IMR-90 (cell line): ENCODE results near the gene MCTP1. TPM values are rescaled to one million over a fixed set of nuclear protein-coding genes. Genes with fewer than 3 reads are reported as not detected.

ENCODE experiments used
- ATAC-seq: fragments of 200-7000 bp; cut with Tn5 transposase; 2 replicates; pipeline ENCODE4 v1.9.1; 2020; ENCODE audit warnings: low read depth, mild to moderate bottlenecking, moderate library complexity
- BruUV-seq: library from RNA; stranded (reverse); fragments of 400-500 nt; replicated peaks from 2 replicates; lab custom pipeline; 2021; lab: Mats Ljungman, UMichigan
- CTCF ChIA-PET: fragments of 300-600 bp; formaldehyde crosslinking; extraction: SDS; loops from one replicate; lab custom pipeline; 2021; ENCODE audit warnings: antibody characterized with exemption; lab: Yijun Ruan, JAX
- POLR2A ChIA-PET: fragments of 300-600 bp; sonication (Branson Sonifier 250); formaldehyde crosslinking; loops from one replicate; lab custom pipeline; 2022; ENCODE audit warnings: antibody characterized with exemption; ENCODE audit not compliant: unreplicated experiment; lab: Charles Lee
- DNase-seq: peaks from one replicate; pipeline ENCODE4 v3.0.0; 2013
- H2AFZ ChIP-seq: replicated peaks from 2 replicates; pipeline ENCODE3; 2013; ENCODE audit warnings: low read length, mild to moderate bottlenecking; ENCODE audit not compliant: poor library complexity
- H2AK5ac ChIP-seq: 2 replicates; pipeline ENCODE4 v1.6.1; 2013; ENCODE audit warnings: low read depth, low read length, inconsistent platforms
- H2AK9ac ChIP-seq: replicated peaks from 2 replicates; pipeline ENCODE3; 2013; ENCODE audit warnings: mild to moderate bottlenecking, low read depth, low read length, moderate library complexity; ENCODE audit not compliant: poor library complexity
- H2BK120ac ChIP-seq: 2 replicates; pipeline ENCODE4 v1.6.1; 2013; ENCODE audit warnings: low read depth, low read length, inconsistent platforms
- H2BK15ac ChIP-seq: 3 replicates; pipeline ENCODE4 v1.6.1; 2013; ENCODE audit warnings: low read depth, low read length, inconsistent platforms
- H2BK20ac ChIP-seq: 2 replicates; pipeline ENCODE4 v1.6.1; 2013; ENCODE audit warnings: low read depth, mild to moderate bottlenecking, inconsistent platforms, low read length, moderate library complexity
- H2BK5ac ChIP-seq: 2 replicates; pipeline ENCODE4 v1.6.1; 2013; ENCODE audit warnings: mild to moderate bottlenecking, low read depth, low read length, inconsistent platforms; ENCODE audit not compliant: poor library complexity, severe bottlenecking
- H3K14ac ChIP-seq: replicated peaks from 2 replicates; pipeline ENCODE4 v1.6.1; 2013; ENCODE audit warnings: low read depth, low read length, inconsistent platforms
- H3K18ac ChIP-seq: 2 replicates; pipeline ENCODE4 v1.6.1; 2013; ENCODE audit warnings: low read depth, low read length, control low read depth
- H3K23ac ChIP-seq: 2 replicates; pipeline ENCODE4 v1.6.1; 2013; ENCODE audit warnings: low read depth, low read length, inconsistent platforms
- H3K27ac ChIP-seq: 2 replicates; pipeline ENCODE4 v1.5.1; 2013; ENCODE audit warnings: mild to moderate bottlenecking, control low read depth, low read length; ENCODE audit not compliant: insufficient read depth
- H3K27me3 ChIP-seq: 2 replicates; pipeline ENCODE4 v1.6.1; 2013; ENCODE audit warnings: low read length; ENCODE audit not compliant: control insufficient read depth, insufficient read depth
- H3K36me3 ChIP-seq: 2 replicates; pipeline ENCODE4 v1.6.1; 2013; ENCODE audit warnings: low read length, mixed read lengths; ENCODE audit not compliant: control insufficient read depth, insufficient read depth
- H3K4ac ChIP-seq: 2 replicates; pipeline ENCODE4 v1.6.1; 2013; ENCODE audit warnings: low read depth, low read length, inconsistent platforms
- H3K4me1 ChIP-seq: 2 replicates; pipeline ENCODE4 v1.6.1; 2013; ENCODE audit warnings: low read length, mixed read lengths; ENCODE audit not compliant: control insufficient read depth, insufficient read depth
- H3K4me2 ChIP-seq: 2 replicates; pipeline ENCODE4 v1.6.1; 2013; ENCODE audit warnings: low read depth, mild to moderate bottlenecking, control low read depth, low read length, moderate library complexity
- H3K4me3 ChIP-seq: 2 replicates; pipeline ENCODE4 v1.5.1; 2013; ENCODE audit warnings: low read depth, mild to moderate bottlenecking, control low read depth, low read length, moderate library complexity; ENCODE audit not compliant: insufficient read depth
- H3K56ac ChIP-seq: 2 replicates; pipeline ENCODE4 v1.6.1; 2013; ENCODE audit warnings: low read length, inconsistent platforms; ENCODE audit not compliant: insufficient read depth; ENCODE audit errors: extremely low read depth
- H3K79me1 ChIP-seq, 2 experiments: 2 replicates each; pipeline ENCODE4 v1.6.1; 2013; ENCODE audit warnings: low read length in 2 of 2, inconsistent platforms in 1 of 2, low read depth in 1 of 2
- H3K9ac ChIP-seq: 2 replicates; pipeline ENCODE4 v1.6.1; 2013; ENCODE audit warnings: low read depth, low read length, control low read depth
- H3K9me1 ChIP-seq: 2 replicates; pipeline ENCODE4 v1.6.1; 2013; ENCODE audit warnings: low read length, inconsistent platforms; ENCODE audit not compliant: insufficient read depth
- H3K9me3 ChIP-seq: 2 replicates; pipeline ENCODE4 v1.6.1; 2013; ENCODE audit warnings: low read length; ENCODE audit not compliant: control insufficient read depth, insufficient read depth
- H4K20me1 ChIP-seq: 2 replicates; pipeline ENCODE4 v1.6.1; 2013; ENCODE audit warnings: low read length, inconsistent platforms; ENCODE audit not compliant: insufficient read depth
- H4K5ac ChIP-seq: 2 replicates; pipeline ENCODE4 v1.6.1; 2013; ENCODE audit warnings: mild to moderate bottlenecking, low read depth, low read length, control low read depth
- H4K8ac ChIP-seq, 2 experiments: 2 replicates each; pipeline ENCODE4 v1.6.1; 2013; ENCODE audit warnings: low read depth in 2 of 2, low read length in 2 of 2, control low read depth in 1 of 2, inconsistent platforms in 1 of 2
- H4K91ac ChIP-seq: 2 replicates; pipeline ENCODE4 v1.6.1; 2013; ENCODE audit warnings: low read depth, low read length, inconsistent platforms; ENCODE audit not compliant: insufficient read depth
- BHLHE40 ChIP-seq: fragments of 150-350 bp; IDR thresholded peaks from 2 replicates; pipeline ENCODE4 v1.6.1; 2016; ENCODE audit warnings: mild to moderate bottlenecking, low read depth, low read length
- ELK1 ChIP-seq: fragments of 150-350 bp; IDR thresholded peaks from 2 replicates; pipeline ENCODE4 v1.6.1; 2016; ENCODE audit warnings: low read depth, mild to moderate bottlenecking, low read length, moderate library complexity, borderline replicate concordance
- FOS ChIP-seq: fragments of 150-350 bp; IDR thresholded peaks from 2 replicates; pipeline ENCODE4 v1.6.1; 2016; ENCODE audit warnings: low read depth, low read length
- POLR2A ChIP-seq: IDR thresholded peaks from 2 replicates; pipeline ENCODE4 v1.6.1; 2012; ENCODE audit warnings: mild to moderate bottlenecking, low read depth, low read length
- RAD21 ChIP-seq: IDR thresholded peaks from 2 replicates; pipeline ENCODE4 v1.6.1; 2012; ENCODE audit warnings: low read length, improper control_type of control experiment
- SMC3 ChIP-seq: fragments of 150-350 bp; IDR thresholded peaks from 2 replicates; pipeline ENCODE4 v1.6.1; 2016; ENCODE audit warnings: low read depth, mild to moderate bottlenecking, antibody characterized with exemption, low read length, moderate library complexity
- whole genome bisulfite sequencing, 2 experiments: methylation state at CpG; one replicate each; pipeline versions ENCODE4 v1.1.5 to v1.1.7; 2013; ENCODE audit warnings: missing lambda C conversion rate in 2 of 2; ENCODE audit not compliant: insufficient read length in 1 of 2; ENCODE audit errors: extremely low coverage in 2 of 2; 5-methylcytosine and 5-hydroxymethylcytosine counted together
- dilution Hi-C: fragments of 300-500 bp; cut with HindIII; formaldehyde crosslinking; loops from one replicate; pipeline ENCODE4 v1.14.3; 2018; ENCODE audit warnings: low sequenced_read_pairs; ENCODE audit not compliant: unreplicated experiment
- in situ Hi-C: fragments of 300-500 bp; cut with MboI; formaldehyde crosslinking; loops from 3 replicates; pipeline ENCODE4 v1.14.3; 2019; ENCODE audit warnings: low sequenced_read_pairs, inconsistent platforms, mixed read lengths
- intact Hi-C: fragments of 100-400 bp; cut with micrococcal nuclease; formaldehyde crosslinking; loops from 2 replicates; pipeline ENCODE4 v1.10.0; 2022
- polyA plus RNA-seq, 3 experiments: library from polyadenylated mRNA; depleted of rRNA; stranded (reverse); fragments of >200 nt; gene quantifications; 2 replicates each; pipeline ENCODE4 v1.2.3, GENCODE V29; 2012; ENCODE audit warnings: low replicate concordance in 1 of 3
- total RNA-seq: library from RNA; depleted of rRNA; stranded (reverse); fragments of >200 nt; gene quantifications from 2 replicates; pipeline ENCODE4 v1.2.3, GENCODE V29; 2012

MCTP1 gene
- total and polyA plus RNA-seq, 2 of the 4 experiments (the other 2 are of a cell fraction): 0.21 TPM; not detected in 1

GRCh38 chr5:95087816-95088317, 197.0 kb downstream of the MCTP1 start:
- BruUV-seq: no TSS peak
- Histone ChIP-seq H4K20me1 (no peaks in the 10 kb centered on the region), H2AK5ac (no peak overlapping the region), H4K8ac (no peak overlapping the region), H3K9me1 (no peaks in the 10 kb centered on the region; the same call in 1 of the 2 replicates), H3K9me3 (no peaks in the 10 kb centered on the region), H3K14ac (no peak overlapping the region), H2BK15ac (no peak overlapping the region), H2BK20ac (no peak overlapping the region), H3K18ac (no peak overlapping the region), H3K27me3 (no peaks in the 10 kb centered on the region), H2BK5ac (no peak overlapping the region), H3K56ac (no peak overlapping the region), H4K91ac (no peak overlapping the region), H3K27ac (no peak overlapping the region), H3K9ac (no peak overlapping the region), H3K36me3 (no peaks in the 10 kb centered on the region), H3K4me2 (no peak overlapping the region), H3K4ac (no peak overlapping the region), H3K23ac (no peak overlapping the region), H3K79me1 (no peaks in the 10 kb centered on the region), H2AK9ac (no peak overlapping the region), H2AFZ (no peak overlapping the region), H3K4me1 (no peaks in the 10 kb centered on the region), H4K5ac (no peak overlapping the region), H2BK120ac (no peak overlapping the region), H3K4me3 (no peak overlapping the region)
- intact Hi-C loops (no loop called here), dilution Hi-C loops (no loop called here), in situ Hi-C loops (no loop called here)
- 60% methylated on average over 1 of the region's 7 CpGs; no CpG with 5 or more reads in 1 of the 2 experiments for WGBS, 2 experiments
- TF ChIP-seq ELK1 (no peak), RAD21 (no peak), SMC3 (no peak), POLR2A (no peak), FOS (no peak), BHLHE40 (no peak)
- ATAC-seq (no peak), DNase-seq (no peak)
- ChIA-PET CTCF (no interaction called here), POLR2A (no interaction called here)
